ENCODE data around the gene PRDM12.

The PRDM12 gene

DNA sequence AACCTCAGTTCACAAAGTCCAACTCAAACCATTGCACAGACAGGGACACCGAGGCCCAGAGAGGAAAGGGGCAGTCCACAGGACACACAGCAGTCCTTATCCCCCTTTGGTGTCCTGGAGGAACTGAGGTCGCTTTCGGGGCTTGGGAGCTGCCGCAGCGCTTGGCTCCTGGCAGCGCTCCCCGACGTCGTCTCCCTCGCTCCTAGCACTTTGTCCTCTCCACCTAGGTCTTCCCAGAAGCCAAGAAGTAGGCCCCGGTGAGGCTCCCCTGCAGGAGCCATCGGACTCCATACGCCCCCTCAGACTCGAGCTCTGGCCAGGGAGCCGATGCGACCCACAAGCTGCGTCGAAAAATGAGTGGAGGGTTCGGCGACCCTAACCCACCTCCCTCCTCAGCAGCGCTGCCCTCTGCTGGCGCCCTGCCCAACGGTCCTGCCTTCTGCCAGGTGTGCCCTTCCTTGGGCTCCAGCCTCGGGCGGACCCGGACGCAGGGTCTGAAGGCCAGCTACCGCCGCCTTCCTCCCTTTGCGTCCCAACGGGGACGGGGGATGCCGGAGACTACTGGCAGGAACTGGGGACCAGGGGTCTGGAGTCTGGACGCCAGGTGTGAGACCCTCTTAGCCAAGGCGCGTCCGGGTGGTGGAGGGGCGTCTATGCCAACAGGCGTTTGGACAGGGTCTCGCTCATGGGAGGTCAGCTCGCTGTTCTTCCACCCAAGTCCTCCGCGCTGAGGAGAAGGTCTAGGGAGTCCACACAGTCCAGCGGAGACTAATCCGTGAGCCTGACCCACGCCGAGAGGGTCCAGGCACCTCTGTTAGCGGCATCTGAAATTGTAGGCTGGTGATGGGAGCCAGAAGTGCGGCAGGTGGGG is 2.1 kb upstream of the PRDM12 start:
- no peak overlapping the region for H3K27ac ChIP-seq
- TF ChIP-seq CTCF (conservative IDR thresholded peaks at IDR 0.05) = no peak

DNA sequence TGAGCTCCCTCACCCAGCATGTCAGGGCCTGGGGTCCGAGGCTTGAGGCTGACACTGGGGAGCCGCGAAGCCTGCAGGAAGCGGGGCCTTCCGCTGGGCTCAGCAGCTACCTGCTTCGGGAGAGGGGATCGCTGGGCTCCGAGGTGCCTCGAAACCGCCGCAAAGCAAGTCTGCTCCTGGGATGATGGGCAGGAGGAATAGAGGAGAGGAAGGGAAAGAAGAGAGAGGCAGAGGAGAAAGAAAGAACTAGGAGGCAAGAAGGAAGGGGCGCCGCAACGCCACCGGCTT is 1.5 kb upstream of the PRDM12 start:
- TF ChIP-seq CTCF (conservative IDR thresholded peaks at IDR 0.05) = no peak
- no peak overlapping the region for H3K27ac ChIP-seq

- 0 out of 2 replicates have a peak, but pooled peaks have one; percentile 9 for TF ChIP-seq CTCF (conservative IDR thresholded peaks at IDR 0.05)
- no peak overlapping the region for H3K27ac ChIP-seq
These were observed 977 bp upstream of the PRDM12 start for GRCh38 chr9:130663258-130663976.

GRCh38 chr9:130663977-130664250 is 480 bp upstream of the PRDM12 start:
- H3K27ac ChIP-seq = no peak overlapping the region
- no peak for TF ChIP-seq CTCF (conservative IDR thresholded peaks at IDR 0.05)

- no peak for TF ChIP-seq CTCF (conservative IDR thresholded peaks at IDR 0.05)
- H3K27ac ChIP-seq = no peak overlapping the region
These were observed 636 bp downstream of the PRDM12 start for GRCh38 chr9:130665029-130665430.

GRCh38 chr9:130665431-130666392 is 1.3 kb downstream of the PRDM12 start:
- H3K27ac ChIP-seq = no peak overlapping the region
- no peak for TF ChIP-seq CTCF (conservative IDR thresholded peaks at IDR 0.05)
